ENCODE measurements around the gene SEMA7A. TPM values are rescaled to one million over a fixed set of nuclear protein-coding genes. Genes with fewer than 3 reads are reported as not detected.
A peak's percentile ranks its signal among the peaks of the same experiment; 100 is the strongest.

Gene SEMA7A
- total and polyA plus RNA-seq, 9 of the 15 experiments (the other 6 are each of a cell fraction or from before 2014, with no cell fraction given): 0.04 to 8.2 (median 5.4) TPM; not detected in 1

- TF ChIP-seq ETV6 (IDR thresholded peaks at IDR 0.05; ENCODE audit: borderline replicate concordance in 1 of 2, low read depth in 2 of 2, low read length in 1 of 2) (no peak), ETV6 (CRISPR knock-in tag; IDR thresholded peaks at IDR 0.05; ENCODE audit: borderline replicate concordance) (no peak), BRF2 (IDR thresholded peaks at IDR 0.05; ENCODE audit: borderline replicate concordance, insufficient read depth, insufficient read length) (no peak), NR2F6 (CRISPR knock-in tag; IDR thresholded peaks at IDR 0.05) (no peak), THRA (IDR thresholded peaks at IDR 0.05) (no peak), CREB3L1 (IDR thresholded peaks at IDR 0.05; ENCODE audit: borderline replicate concordance, low read depth) (peak; percentile 85), SMARCC2 (IDR thresholded peaks at IDR 0.05; ENCODE audit: low read depth) (no peak), ZBTB49 (CRISPR knock-in tag; IDR thresholded peaks at IDR 0.05; ENCODE audit: borderline replicate concordance) (no peak), ZBTB17 (CRISPR knock-in tag; IDR thresholded peaks at IDR 0.05) (no peak), ZC3H8 (IDR thresholded peaks at IDR 0.05) (no peak), PTTG1 (tag; IDR thresholded peaks at IDR 0.05; ENCODE audit: low read depth) (no peak), GATAD2A (IDR thresholded peaks at IDR 0.05) (no peak), ARID1B (IDR thresholded peaks at IDR 0.05) (no peak), RFX1 (IDR thresholded peaks at IDR 0.05) (no peak), ATF4 (CRISPR knock-in tag; IDR thresholded peaks at IDR 0.05) (no peak), CCAR2 (IDR thresholded peaks at IDR 0.05; ENCODE audit: low read depth, low read length) (no peak), ZBTB33 (CRISPR knock-in tag; IDR thresholded peaks at IDR 0.05) (no peak)
Observed at GRCh38 chr15:74460871-74461846, 27.4 kb upstream of the SEMA7A start, which contains the start of gene UBL7 (continued).

Measured in K562 (cell line).